Activated CD8-positive, alpha-beta memory T cell treated with anti-CD3 and anti-CD28 coated beads for 24 hours (primary cell): ENCODE data around the gene PRR22.
"Not testable (repeated sequence)": the region's sequence is repeated elsewhere in the genome, so short reads cannot be mapped to it uniquely, and the experiment has no call there.

Source experiments
- DNase-seq: peaks from one replicate; pipeline ENCODE4 v3.0.0-alpha.2; 2020

PRR22 gene

GRCh38 chr19:5789886-5790558 lies 5.5 kb upstream of the PRR22 start:
- no peak for DNase-seq

GRCh38 chr19:5789351-5789761 lies 4.8 kb upstream of the PRR22 start:
- no peak for DNase-seq

- DNase-seq: no peak
Measured at GRCh38 chr19:5788422-5788821, 3.9 kb upstream of the PRR22 start.

GRCh38 chr19:5787409-5788182 lies 3.0 kb upstream of the PRR22 start:
- no peak for DNase-seq

GRCh38 chr19:5786593-5787408 lies 2.3 kb upstream of the PRR22 start:
- no peak for DNase-seq

GRCh38 chr19:5785423-5785822 lies 877 bp upstream of the PRR22 start:
- DNase-seq: no peak

GRCh38 chr19:5782945-5783919 lies 1.3 kb downstream of the PRR22 start:
- DNase-seq: no peak

GRCh38 chr19:5782322-5782721 lies 2.2 kb downstream of the PRR22 start:
- DNase-seq: no peak

- not testable (repeated sequence) for DNase-seq
Measured at GRCh38 chr19:5780916-5781315, 3.6 kb downstream of the PRR22 start.

GRCh38 chr19:5778402-5778801 lies 6.1 kb downstream of the PRR22 start:
- DNase-seq: no peak

GRCh38 chr19:5775668-5776309 lies 8.8 kb downstream of the PRR22 start:
- DNase-seq: no peak

GRCh38 chr19:5774921-5775320 lies 9.6 kb downstream of the PRR22 start:
- DNase-seq: no peak

GRCh38 chr19:5773276-5773675 lies 11.3 kb downstream of the PRR22 start:
- DNase-seq: no peak

GRCh38 chr19:5772416-5772815 lies 12.1 kb downstream of the PRR22 start:
- no peak for DNase-seq

- DNase-seq: no peak
Measured at GRCh38 chr19:5767949-5768348, 16.6 kb downstream of the PRR22 start.

- DNase-seq: no peak
Measured at GRCh38 chr19:5765220-5765619, 19.3 kb downstream of the PRR22 start.

GRCh38 chr19:5762608-5763217 lies 21.8 kb downstream of the PRR22 start:
- no peak for DNase-seq

- DNase-seq: no peak
Measured at GRCh38 chr19:5753743-5754142, 30.8 kb downstream of the PRR22 start.

GRCh38 chr19:5751709-5752108 lies 32.8 kb downstream of the PRR22 start:
- no peak for DNase-seq

GRCh38 chr19:5749505-5749904 lies 35.0 kb downstream of the PRR22 start:
- DNase-seq: no peak

GRCh38 chr19:5748920-5749319 lies 35.6 kb downstream of the PRR22 start:
- DNase-seq: not testable (repeated sequence)
